ENCODE measurements around the gene RPUSD3.
A peak's percentile ranks its signal among the peaks of the same experiment; 100 is the strongest.
"Not testable (repeated sequence)": the region's sequence is repeated elsewhere in the genome, so short reads cannot be mapped to it uniquely, and the experiment has no call there.

The RPUSD3 gene

DNA sequence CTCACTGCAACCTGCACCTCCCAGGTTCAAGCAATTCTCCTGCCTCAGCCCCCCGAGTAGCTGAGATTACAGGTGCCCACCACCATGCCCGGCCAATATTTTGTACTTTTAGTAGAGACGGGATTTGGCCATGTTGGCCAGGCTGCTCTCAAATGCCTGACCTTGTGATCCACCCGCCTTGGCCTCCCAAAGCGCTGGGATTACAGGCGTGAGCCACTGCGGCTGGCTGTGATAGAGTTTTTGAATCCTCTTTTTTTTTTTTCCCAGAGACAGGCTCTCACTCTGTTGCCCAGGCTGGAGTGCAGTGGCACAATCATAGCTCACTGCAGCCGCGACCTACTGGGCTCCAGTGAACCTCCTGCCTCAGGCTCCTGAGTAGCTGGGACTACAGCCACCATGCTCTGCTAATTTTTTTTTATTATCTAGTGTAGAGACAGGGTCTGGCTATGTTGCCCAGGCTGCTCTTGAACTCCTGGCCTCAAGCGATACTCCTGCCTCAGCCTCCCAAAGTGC lies 21.4 kb upstream of the RPUSD3 start:
- not testable (repeated sequence) for DNase-seq (ENCODE audit: low read depth)

DNA sequence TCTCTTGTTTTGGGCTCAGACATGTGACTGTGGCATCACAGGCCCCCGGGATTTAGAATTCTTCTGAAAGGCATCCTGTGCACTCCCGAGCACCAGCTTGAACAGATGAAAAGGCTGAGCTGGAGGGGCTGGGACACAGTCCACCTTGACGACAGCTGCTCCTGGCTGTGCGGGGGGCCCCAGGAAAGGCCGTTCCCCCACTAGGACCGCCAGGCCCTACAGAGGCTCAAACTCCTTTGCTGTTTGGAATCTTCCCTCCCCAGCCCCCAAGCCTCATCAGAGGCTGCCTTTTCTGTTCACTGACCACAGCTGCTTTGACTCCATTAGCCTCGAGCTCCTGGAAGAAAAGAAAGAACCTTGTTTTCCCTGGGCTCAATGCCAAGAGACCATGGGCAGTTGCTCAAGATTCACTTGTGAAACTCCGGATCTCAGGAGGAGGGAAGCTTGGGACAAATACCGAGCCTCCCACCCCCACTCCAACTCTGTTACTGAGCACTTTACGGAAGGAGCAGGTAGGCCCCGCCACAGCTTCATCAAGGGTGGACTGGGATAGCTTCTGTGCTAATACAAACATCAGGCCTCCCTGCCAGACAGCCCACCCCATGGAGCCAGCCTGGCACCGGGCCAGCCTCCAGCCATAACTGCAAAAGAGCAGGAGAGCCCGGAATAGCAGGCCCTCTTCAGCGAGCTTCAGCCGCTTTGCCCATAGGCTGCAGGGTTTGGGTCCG lies 20.6 kb upstream of the RPUSD3 start:
- no peak for DNase-seq (ENCODE audit: low read depth)

GRCh38 chr3:9863058-9863772 lies 19.4 kb upstream of the RPUSD3 start:
- DNase-seq (ENCODE audit: low read depth): no peak

GRCh38 chr3:9862391-9863057 lies 18.7 kb upstream of the RPUSD3 start:
- peak; percentile 13 for DNase-seq (ENCODE audit: low read depth)

DNA sequence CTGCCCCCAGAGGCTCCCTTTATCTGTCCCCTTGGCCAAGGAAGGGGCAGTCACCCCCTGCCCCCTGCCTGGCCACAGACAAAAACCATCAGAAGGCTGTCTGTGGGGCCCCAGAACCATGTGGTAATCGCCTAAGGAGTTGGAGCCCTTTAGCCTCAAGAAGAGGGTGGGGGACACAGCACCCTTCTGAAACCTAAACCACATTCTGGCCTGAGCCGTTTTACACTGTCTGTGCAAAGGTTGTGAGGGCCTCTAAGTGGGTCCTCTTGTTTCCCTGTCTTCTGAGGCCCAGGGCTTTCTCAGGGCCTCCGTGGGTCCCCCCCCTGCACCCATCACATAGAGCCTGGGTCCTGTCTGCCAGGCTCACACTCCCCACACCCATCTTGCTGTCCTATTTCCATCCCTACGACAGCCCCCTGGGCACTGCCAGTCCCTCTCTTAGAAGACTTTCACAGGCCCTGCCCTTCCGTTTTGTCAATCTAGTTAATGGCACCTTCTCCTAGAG lies 17.9 kb upstream of the RPUSD3 start:
- DNase-seq (ENCODE audit: low read depth): no peak

- no peak for DNase-seq (ENCODE audit: low read depth)
Observed at GRCh38 chr3:9861201-9861600, 17.4 kb upstream of the RPUSD3 start.

GRCh38 chr3:9859530-9860025 lies 15.8 kb upstream of the RPUSD3 start:
- DNase-seq (ENCODE audit: low read depth): no peak

DNA sequence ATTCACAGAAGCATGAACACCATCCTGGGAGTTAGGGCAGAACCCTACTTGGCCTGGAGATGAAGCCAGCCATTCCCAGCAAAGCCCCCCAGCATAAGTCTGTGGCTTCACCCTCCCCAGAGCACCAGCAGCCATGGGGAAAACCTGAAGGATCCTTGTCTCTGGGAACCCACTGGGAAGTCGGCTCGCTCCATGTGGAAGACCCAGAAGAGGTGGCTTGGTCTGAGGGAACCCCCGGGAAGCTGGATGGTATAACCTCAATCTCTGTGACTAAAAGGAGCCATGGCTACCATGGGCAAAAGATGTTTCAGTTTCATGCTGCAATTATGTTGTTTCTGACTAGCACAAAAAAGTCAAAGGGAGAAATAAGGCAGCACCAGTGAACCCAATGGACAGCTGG lies 11.8 kb upstream of the RPUSD3 start:
- DNase-seq (ENCODE audit: low read depth): no peak

GRCh38 chr3:9854291-9854940 lies 10.6 kb upstream of the RPUSD3 start:
- not testable (repeated sequence) for DNase-seq (ENCODE audit: low read depth)

DNA sequence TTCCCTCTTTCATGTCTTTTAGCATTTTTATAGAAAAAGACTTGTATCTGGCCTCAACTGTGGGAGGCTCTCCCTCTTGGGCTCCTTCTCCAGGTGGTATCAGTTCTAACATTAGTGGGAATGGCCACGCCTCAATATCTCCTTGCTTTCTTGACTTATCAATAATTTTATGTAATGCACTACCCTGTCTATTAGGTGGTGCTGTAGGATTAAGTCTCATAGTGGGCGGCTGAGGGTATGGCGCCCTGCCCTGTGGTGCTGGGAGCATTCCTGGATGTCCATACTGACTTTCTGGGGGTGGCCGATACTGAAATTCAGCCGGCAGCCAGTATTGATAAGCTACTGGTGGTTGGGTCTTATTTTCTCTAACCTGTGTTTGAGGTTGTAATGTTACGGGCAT lies 8.7 kb upstream of the RPUSD3 start:
- DNase-seq (ENCODE audit: low read depth): no peak

- DNase-seq (ENCODE audit: low read depth): not testable (repeated sequence)
Observed at GRCh38 chr3:9851926-9852325, 8.1 kb upstream of the RPUSD3 start.

DNA sequence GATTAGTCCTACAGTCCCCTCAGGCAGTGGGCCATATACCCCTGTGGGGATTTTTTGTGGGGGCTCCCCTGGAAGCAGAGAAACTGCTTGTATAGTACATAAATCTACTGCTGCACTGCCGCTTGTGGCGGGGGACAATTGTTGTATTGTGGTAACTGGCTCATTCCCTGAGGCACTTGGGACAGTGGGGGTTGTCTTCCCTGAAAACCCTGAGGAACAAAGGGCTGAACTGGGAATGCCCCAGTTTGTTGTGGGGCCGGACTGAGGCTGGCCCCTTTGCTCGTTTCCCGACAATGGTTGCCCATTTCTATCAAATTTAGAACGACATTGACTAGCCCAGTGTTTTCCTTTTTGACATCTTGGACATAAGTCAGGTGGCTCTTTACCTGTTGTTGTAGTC lies 7.6 kb upstream of the RPUSD3 start:
- not testable (repeated sequence) for DNase-seq (ENCODE audit: low read depth)

GRCh38 chr3:9848860-9849259 lies 5.1 kb upstream of the RPUSD3 start:
- not testable (repeated sequence) for DNase-seq (ENCODE audit: low read depth)

GRCh38 chr3:9847870-9848269 lies 4.1 kb upstream of the RPUSD3 start:
- DNase-seq (ENCODE audit: low read depth): not testable (repeated sequence)

GRCh38 chr3:9846931-9847488 lies 3.2 kb upstream of the RPUSD3 start:
- DNase-seq (ENCODE audit: low read depth): no peak

DNA sequence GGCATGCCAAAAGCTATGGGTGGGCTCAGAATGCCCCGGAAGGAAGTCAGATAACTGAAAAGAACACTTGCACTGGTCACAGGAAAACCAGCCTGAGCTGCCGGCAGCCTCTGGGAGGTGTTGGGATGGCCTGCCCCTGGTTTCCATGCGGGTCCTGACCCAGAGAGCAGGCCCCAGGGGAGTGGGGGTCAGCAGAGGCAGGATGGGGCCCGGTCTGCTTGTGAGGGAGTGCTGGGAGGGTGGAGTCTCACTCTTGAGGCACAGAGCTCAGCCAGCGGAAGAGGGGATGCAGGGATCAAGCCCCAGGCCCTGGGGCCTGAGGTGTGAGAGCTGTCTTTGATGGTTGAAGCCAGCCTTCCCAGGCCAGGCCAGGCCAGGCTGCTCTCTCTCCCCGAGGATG lies 2.4 kb upstream of the RPUSD3 start:
- DNase-seq (ENCODE audit: low read depth): no peak

GRCh38 chr3:9841015-9841414 lies 2.8 kb downstream of the RPUSD3 start:
- DNase-seq (ENCODE audit: low read depth): no peak

GRCh38 chr3:9838856-9839255 lies 5.0 kb downstream of the RPUSD3 start:
- no peak for DNase-seq (ENCODE audit: low read depth)

DNA sequence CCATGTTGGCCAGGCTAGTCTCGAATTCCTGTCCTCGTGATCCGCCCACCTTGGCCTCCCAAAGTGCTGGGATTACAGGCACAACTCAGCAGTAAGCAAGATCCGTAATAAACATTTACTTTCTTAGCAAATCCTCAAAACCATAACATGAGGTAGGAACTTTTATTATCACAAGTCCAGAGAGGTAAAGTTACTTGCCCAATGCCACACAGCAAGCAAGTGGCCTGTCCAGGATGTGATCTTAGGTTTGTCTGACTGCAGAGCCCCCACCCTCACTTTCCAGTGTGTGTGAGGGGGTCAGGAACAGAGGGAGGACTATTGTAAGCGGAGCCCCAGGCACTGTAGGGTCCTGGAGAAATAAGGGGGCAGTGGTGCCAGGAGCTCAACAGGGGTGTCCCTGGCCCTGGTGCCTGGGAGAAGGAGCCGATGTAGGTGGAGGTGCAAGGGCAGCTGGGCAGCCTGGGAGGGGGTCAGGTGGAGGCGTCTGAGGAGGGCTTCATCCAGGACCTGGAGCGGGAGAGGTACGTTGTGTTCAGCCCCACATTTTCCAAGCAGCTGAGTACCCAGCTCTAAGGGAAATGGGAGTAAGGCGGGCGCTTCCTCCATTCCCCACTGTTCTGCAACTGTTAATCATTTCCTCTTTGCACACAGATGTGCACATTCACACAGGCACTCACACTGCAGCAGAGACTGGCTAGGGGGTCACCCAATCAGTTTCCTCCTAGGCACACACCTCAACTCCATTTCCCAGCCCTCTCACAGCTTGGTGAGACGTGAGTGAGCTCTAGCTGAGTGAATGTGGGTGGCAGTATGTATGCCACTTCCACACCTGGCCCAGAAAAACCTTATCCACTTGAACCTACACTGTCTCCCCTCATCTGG lies 5.9 kb downstream of the RPUSD3 start:
- DNase-seq (ENCODE audit: low read depth): no peak

DNA sequence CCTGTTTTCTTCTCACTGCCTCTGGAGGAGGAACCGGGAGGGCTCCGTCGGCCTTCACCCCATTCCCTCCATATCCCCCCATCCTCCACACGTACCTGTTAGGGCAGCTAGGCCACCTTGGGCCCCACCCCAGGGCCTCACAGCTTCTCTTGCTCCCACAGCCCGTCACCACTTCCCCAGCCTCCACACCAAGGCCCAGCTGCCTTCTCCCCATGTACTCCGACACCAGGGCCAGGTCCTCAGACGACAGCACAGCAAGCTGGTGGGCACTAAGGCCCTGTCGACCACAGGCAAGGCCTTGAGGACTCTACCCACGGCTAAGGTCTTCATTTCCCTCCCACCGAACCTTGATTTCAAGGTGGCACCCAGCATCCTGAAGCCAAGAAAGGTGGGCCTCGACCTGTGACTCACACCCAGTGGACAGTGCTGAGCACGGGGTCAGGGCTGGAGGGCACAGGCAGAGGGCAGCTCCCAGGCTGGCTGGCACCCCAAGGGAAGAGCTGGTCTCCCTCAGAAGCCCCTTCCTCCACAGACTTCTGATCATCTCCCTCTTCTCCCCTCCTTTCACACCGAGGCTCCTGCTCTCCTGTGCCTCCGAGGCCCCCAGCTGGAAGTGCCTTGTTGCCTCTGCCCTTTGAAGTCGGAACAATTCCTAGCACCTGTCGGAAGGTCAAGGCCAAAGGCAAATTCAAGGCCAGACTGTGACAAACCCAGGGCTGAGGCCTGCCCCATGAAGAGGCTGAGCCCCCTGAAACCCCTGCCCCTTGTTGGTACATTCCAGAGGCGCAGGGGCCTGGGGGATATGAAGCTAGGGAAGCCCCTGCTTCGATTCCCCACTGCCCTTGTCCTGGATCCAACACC lies 9.1 kb downstream of the RPUSD3 start:
- DNase-seq (ENCODE audit: low read depth): no peak

Measured in activated T-helper 9 cell treated with anti-CD3 and anti-CD28 coated beads, Interleukin-2, amount 50 U/mL, for 16 hours (primary cell).